Peyer's patch (tissue), 4 donors: ENCODE results near the gene PTX3. TPM values are rescaled to one million over a fixed set of nuclear protein-coding genes. Genes with fewer than 3 reads are reported as not detected.

Experiments
- DNase-seq, 3 donors: peaks; one replicate each; pipeline ENCODE4 v3.0.0-alpha.2; 2017 to 2019
- H3K27ac ChIP-seq, 4 donors: fragments of 200-600 bp; sonication (generic); one replicate each; pipeline ENCODE4 v1.5.1; 2016 to 2019
- H3K27me3 ChIP-seq, 2 donors: fragments of 200-600 bp; sonication (generic); one replicate each; pipeline ENCODE4 v1.5.1; 2019
- H3K36me3 ChIP-seq, 3 donors: fragments of 200-600 bp; sonication (generic); one replicate each; pipeline ENCODE4 v1.5.1; 2016 to 2019
- H3K4me1 ChIP-seq, 4 donors: fragments of 200-600 bp; sonication (generic); one replicate each; pipeline ENCODE4 v1.5.1; 2016 to 2019
- H3K4me3 ChIP-seq, 4 donors: fragments of 200-600 bp; sonication (generic); 1 replicate in 3 of 4; 2 replicates in 1 of 4; pipeline ENCODE4 v1.5.1; 2016 to 2019; ENCODE audit warnings: mild to moderate bottlenecking in 1 of 4
- H3K9me3 ChIP-seq, 4 donors: fragments of 200-600 bp; sonication (generic); one replicate each; pipeline ENCODE4 v1.5.1; 2016 to 2019; ENCODE audit warnings: mild to moderate bottlenecking in 1 of 4
- CTCF ChIP-seq, 6 experiments: fragments of 450-650 bp in 4 of 6; fragments of 200-600 bp in 2 of 6; sonication (generic) in 1 of 6; IDR thresholded peaks; one replicate each; pipeline ENCODE4 v1.5.1; 2017 to 2019; ENCODE audit warnings: antibody characterized with exemption in 6 of 6, mild to moderate bottlenecking in 3 of 6, moderate library complexity in 1 of 6
- POLR2A ChIP-seq, 2 donors: fragments of 450-650 bp; IDR thresholded peaks; one replicate each; pipeline ENCODE4 v1.5.1; 2017; ENCODE audit warnings: antibody characterized with exemption in 2 of 2, mild to moderate bottlenecking in 2 of 2, moderate library complexity in 2 of 2
- total RNA-seq, 4 donors: library from RNA; depleted of rRNA; stranded (reverse); fragments of >200 nt; gene quantifications; one replicate each; pipeline ENCODE4 v1.1.0, GENCODE V29; 2016

Gene PTX3
- total RNA-seq, 4 donors from 2014 or later: 0.94 TPM; not detected in 3

GRCh38 chr3:157414861-157415260 is 21.8 kb upstream of the PTX3 start:
- Histone ChIP-seq H3K36me3 (no peaks in the 10 kb centered on the region), H3K4me1 (no peaks in the 10 kb centered on the region), H3K27me3 (no peaks in the 10 kb centered on the region), H3K4me3 (no peak overlapping the region), H3K9me3 (no peaks in the 10 kb centered on the region), H3K27ac (no peak overlapping the region)
- TF ChIP-seq POLR2A (IDR thresholded peaks at IDR 0.05) (no peak), CTCF (IDR thresholded peaks at IDR 0.05) (no peak)
- DNase-seq: no peak

GRCh38 chr3:157416347-157417087 is 20.1 kb upstream of the PTX3 start:
- H3K4me3 ChIP-seq: no peak overlapping the region
- DNase-seq: no peak
- no peaks in the 10 kb centered on the region for H3K36me3 ChIP-seq
- TF ChIP-seq POLR2A (IDR thresholded peaks at IDR 0.05) (no peak), CTCF (IDR thresholded peaks at IDR 0.05) (no peak)
- H3K27ac ChIP-seq: no peak overlapping the region
- no peaks in the 10 kb centered on the region for H3K27me3 ChIP-seq
- no peaks in the 10 kb centered on the region for H3K9me3 ChIP-seq
- no peaks in the 10 kb centered on the region for H3K4me1 ChIP-seq

- TF ChIP-seq POLR2A (IDR thresholded peaks at IDR 0.05) (no peak), CTCF (IDR thresholded peaks at IDR 0.05) (no peak)
- no peak for DNase-seq
- no peaks in the 10 kb centered on the region for H3K27me3 ChIP-seq
- no peaks in the 10 kb centered on the region for H3K4me1 ChIP-seq
- H3K36me3 ChIP-seq: no peaks in the 10 kb centered on the region
- no peak overlapping the region for H3K27ac ChIP-seq
- H3K9me3 ChIP-seq: no peaks in the 10 kb centered on the region
- H3K4me3 ChIP-seq: no peak overlapping the region
These were observed 19.4 kb upstream of the PTX3 start for GRCh38 chr3:157417247-157417646.

GRCh38 chr3:157418104-157418503 is 18.5 kb upstream of the PTX3 start:
- H3K4me3 ChIP-seq: no peak overlapping the region
- no peak overlapping the region for H3K27ac ChIP-seq
- H3K36me3 ChIP-seq: no peaks in the 10 kb centered on the region
- no peaks in the 10 kb centered on the region for H3K27me3 ChIP-seq
- no peaks in the 10 kb centered on the region for H3K4me1 ChIP-seq
- no peak for TF ChIP-seq POLR2A (IDR thresholded peaks at IDR 0.05)
- no peak for TF ChIP-seq CTCF (IDR thresholded peaks at IDR 0.05)
- DNase-seq: no peak
- no peaks in the 10 kb centered on the region for H3K9me3 ChIP-seq

GRCh38 chr3:157420606-157421130 is 16.0 kb upstream of the PTX3 start:
- H3K36me3 ChIP-seq: no peaks in the 10 kb centered on the region
- no peaks in the 10 kb centered on the region for H3K4me1 ChIP-seq
- H3K27me3 ChIP-seq: no peaks in the 10 kb centered on the region
- no peaks in the 10 kb centered on the region for H3K9me3 ChIP-seq
- no peak overlapping the region for H3K27ac ChIP-seq
- DNase-seq: no peak
- no peak overlapping the region for H3K4me3 ChIP-seq
- TF ChIP-seq CTCF (IDR thresholded peaks at IDR 0.05) (no peak), POLR2A (IDR thresholded peaks at IDR 0.05) (no peak)
